CD14-positive monocyte (primary cell): ENCODE measurements around the gene PSG7. TPM values are rescaled to one million over a fixed set of nuclear protein-coding genes. Genes with fewer than 3 reads are reported as not detected.
A peak's percentile ranks its signal among the peaks of the same experiment; 100 is the strongest.
"Not testable (repeated sequence)": the region's sequence is repeated elsewhere in the genome, so short reads cannot be mapped to it uniquely, and the experiment has no call there.

ENCODE experiments used
- DNase-seq, 3 donors: peaks; one replicate each; pipeline ENCODE4 v3.0.0-alpha.2; 2011 to 2022
- H2AFZ ChIP-seq: 2 replicates; pipeline ENCODE4 v1.6.0; 2012; ENCODE audit warnings: mild to moderate bottlenecking, low read depth, low read length, inconsistent platforms; ENCODE audit not compliant: insufficient read depth, poor library complexity, severe bottlenecking
- H3K27ac ChIP-seq, 2 donors: 1 replicate in 1 of 2; 2 replicates in 1 of 2; pipeline ENCODE4 v1.5.1; 2012 to 2013; ENCODE audit warnings: low read length in 2 of 2, control low read depth in 1 of 2, inconsistent platforms in 1 of 2, low read depth in 1 of 2, mild to moderate bottlenecking in 1 of 2
- H3K27me3 ChIP-seq, 2 donors: one replicate each; pipeline versions ENCODE4 v1.6.0 to v1.6.1; 2011 to 2013; ENCODE audit warnings: low read length in 2 of 2; ENCODE audit not compliant: control insufficient read depth in 2 of 2, insufficient read depth in 2 of 2
- H3K36me3 ChIP-seq, 2 donors: replicated peaks in 1 of 2; 1 replicate in 1 of 2; 2 replicates in 1 of 2; pipeline versions ENCODE4 v1.5.1 to v1.6.1; 2012 to 2013; ENCODE audit warnings: low read length in 2 of 2, control low read depth in 1 of 2, inconsistent platforms in 1 of 2, mild to moderate bottlenecking in 1 of 2; ENCODE audit not compliant: insufficient read depth in 2 of 2, control insufficient read depth in 1 of 2
- H3K4me1 ChIP-seq, 2 donors: 1 replicate in 1 of 2; 2 replicates in 1 of 2; pipeline versions ENCODE4 v1.5.1 to v1.6.1; 2012 to 2013; ENCODE audit warnings: low read length in 2 of 2, control low read depth in 1 of 2, inconsistent platforms in 1 of 2, mild to moderate bottlenecking in 1 of 2, moderate library complexity in 1 of 2; ENCODE audit not compliant: insufficient read depth in 2 of 2, control insufficient read depth in 1 of 2
- H3K4me2 ChIP-seq: replicated peaks from 2 replicates; pipeline ENCODE3; 2012; ENCODE audit warnings: low read length, moderate library complexity, mild to moderate bottlenecking; ENCODE audit not compliant: poor library complexity, severe bottlenecking; ENCODE audit errors: extremely low read depth
- H3K4me3 ChIP-seq, 3 experiments: fragments of 200-600 bp in 1 of 3; sonication (generic) in 1 of 3; replicated peaks in 1 of 3; 1 replicate in 2 of 3; 2 replicates in 1 of 3; pipeline ENCODE4 v1.5.1; 2011 to 2013; ENCODE audit warnings: low read length in 3 of 3, mild to moderate bottlenecking in 3 of 3, control low read depth in 2 of 3, low read depth in 2 of 3, inconsistent platforms in 1 of 3, moderate library complexity in 1 of 3
- H3K79me2 ChIP-seq: 2 replicates; pipeline ENCODE4 v1.6.0; 2012; ENCODE audit warnings: mild to moderate bottlenecking, control low read depth, inconsistent platforms, low read length, moderate library complexity; ENCODE audit not compliant: insufficient read depth
- H3K9ac ChIP-seq: 2 replicates; pipeline ENCODE4 v1.6.0; 2017; ENCODE audit warnings: low read length, mild to moderate bottlenecking; ENCODE audit not compliant: insufficient read depth, poor library complexity, severe bottlenecking
- H3K9me3 ChIP-seq, 2 donors: replicated peaks in 1 of 2; 1 replicate in 1 of 2; 2 replicates in 1 of 2; pipeline versions ENCODE4 v1.5.1 to v1.6.1; 2012 to 2013; ENCODE audit warnings: low read length in 2 of 2, control low read depth in 1 of 2; ENCODE audit not compliant: control insufficient read depth in 1 of 2, insufficient read depth in 1 of 2
- H4K20me1 ChIP-seq: 2 replicates; pipeline ENCODE4 v1.6.0; 2012; ENCODE audit warnings: mild to moderate bottlenecking, low read length, control low read depth, moderate library complexity; ENCODE audit not compliant: insufficient read depth
- H3K27ac Mint-ChIP-seq, 7 donors: one replicate each; pipeline ENCODE4 v1.8.0; 2020; ENCODE audit warnings: mild to moderate bottlenecking in 7 of 7, mixed read lengths in 7 of 7, moderate library complexity in 6 of 7, inconsistent platforms in 2 of 7
- H3K27me3 Mint-ChIP-seq, 3 donors: one replicate each; pipeline ENCODE4 v1.8.0; 2021 to 2022; ENCODE audit warnings: low read depth in 3 of 3, mild to moderate bottlenecking in 3 of 3, mixed read lengths in 3 of 3, moderate library complexity in 3 of 3, inconsistent platforms in 1 of 3
- H3K36me3 Mint-ChIP-seq, 2 donors: one replicate each; pipeline ENCODE4 v1.8.0; 2020; ENCODE audit warnings: mixed read lengths in 2 of 2, inconsistent platforms in 1 of 2, mild to moderate bottlenecking in 1 of 2
- H3K4me1 Mint-ChIP-seq: one replicate; pipeline ENCODE4 v1.8.0; 2020; ENCODE audit warnings: mild to moderate bottlenecking, mixed read lengths
- H3K4me3 Mint-ChIP-seq, 2 donors: one replicate each; pipeline ENCODE4 v1.8.0; 2020; ENCODE audit warnings: mild to moderate bottlenecking in 2 of 2, mixed read lengths in 2 of 2, moderate library complexity in 1 of 2
- H3K9me3 Mint-ChIP-seq, 7 donors: one replicate each; pipeline ENCODE4 v1.8.0; 2020 to 2022; ENCODE audit warnings: mixed read lengths in 7 of 7, mild to moderate bottlenecking in 6 of 7, moderate library complexity in 6 of 7, inconsistent platforms in 2 of 7
- WGBS: methylation state at CpG from one replicate; pipeline ENCODE4 v1.1.5; 2013; ENCODE audit warnings: missing lambda C conversion rate; ENCODE audit not compliant: insufficient coverage; 5-methylcytosine and 5-hydroxymethylcytosine counted together
- intact Hi-C, 2 donors: fragments of 100-400 bp; cut with micrococcal nuclease; formaldehyde crosslinking; loops; one replicate each; pipeline versions ENCODE4 v1.15.0 to v1.15.1; 2023
- polyA plus RNA-seq, 3 donors: library from polyadenylated mRNA; depleted of rRNA in 1 of 3; unstranded in 2 of 3; stranded (reverse) in 1 of 3; fragments of 300-500 nt in 2 of 3; fragments of >200 nt in 1 of 3; fragmentation: Illumina TruSeq in 2 of 3; gene quantifications; 1 replicate in 2 of 3; 2 replicates in 1 of 3; pipeline ENCODE4 v1.2.3, GENCODE V29; 2012 to 2021
- TF ChIP-seq, protein P1 (sequence below): fragments of 200-600 bp; IDR thresholded peaks from one replicate; pipeline ENCODE4 v1.8.0; 2022; ENCODE audit warnings: antibody characterized with exemption, mild to moderate bottlenecking

PSG7 gene
- polyA plus RNA-seq, 3 donors, result not detected

DNA sequence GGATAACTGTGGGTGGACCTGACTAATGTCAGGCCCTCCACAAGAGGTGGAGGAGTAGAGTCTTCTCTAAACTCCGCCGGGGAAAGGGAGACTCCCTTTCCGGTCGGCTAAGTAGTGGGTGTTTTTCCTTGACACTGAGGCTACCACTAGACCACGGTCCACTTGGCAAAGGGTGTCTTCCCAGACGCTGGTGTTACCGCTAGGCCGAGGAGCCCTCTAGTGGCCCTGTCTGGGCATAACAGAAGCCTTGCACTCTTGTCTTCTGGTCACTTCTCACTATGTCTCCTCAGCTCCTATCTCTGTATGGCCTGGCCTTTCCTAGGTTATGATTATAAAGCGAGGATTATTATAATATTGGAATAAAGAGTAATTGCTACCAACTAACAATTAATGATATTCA lies 13.9 kb downstream of the PSG7 start:
- H2AFZ ChIP-seq, intact Hi-C loops, H3K4me2 ChIP-seq, H3K27me3 Mint-ChIP-seq, H3K4me1 ChIP-seq, H3K36me3 Mint-ChIP-seq, DNase-seq, H3K9ac ChIP-seq, H3K4me1 Mint-ChIP-seq, H3K27ac Mint-ChIP-seq, H3K9me3 ChIP-seq, H3K27ac ChIP-seq, H3K27me3 ChIP-seq, H3K4me3 Mint-ChIP-seq, H3K79me2 ChIP-seq, H3K9me3 Mint-ChIP-seq, H3K4me3 ChIP-seq, H4K20me1 ChIP-seq, H3K36me3 ChIP-seq: not testable (repeated sequence)
- TF ChIP-seq, protein P1, sequence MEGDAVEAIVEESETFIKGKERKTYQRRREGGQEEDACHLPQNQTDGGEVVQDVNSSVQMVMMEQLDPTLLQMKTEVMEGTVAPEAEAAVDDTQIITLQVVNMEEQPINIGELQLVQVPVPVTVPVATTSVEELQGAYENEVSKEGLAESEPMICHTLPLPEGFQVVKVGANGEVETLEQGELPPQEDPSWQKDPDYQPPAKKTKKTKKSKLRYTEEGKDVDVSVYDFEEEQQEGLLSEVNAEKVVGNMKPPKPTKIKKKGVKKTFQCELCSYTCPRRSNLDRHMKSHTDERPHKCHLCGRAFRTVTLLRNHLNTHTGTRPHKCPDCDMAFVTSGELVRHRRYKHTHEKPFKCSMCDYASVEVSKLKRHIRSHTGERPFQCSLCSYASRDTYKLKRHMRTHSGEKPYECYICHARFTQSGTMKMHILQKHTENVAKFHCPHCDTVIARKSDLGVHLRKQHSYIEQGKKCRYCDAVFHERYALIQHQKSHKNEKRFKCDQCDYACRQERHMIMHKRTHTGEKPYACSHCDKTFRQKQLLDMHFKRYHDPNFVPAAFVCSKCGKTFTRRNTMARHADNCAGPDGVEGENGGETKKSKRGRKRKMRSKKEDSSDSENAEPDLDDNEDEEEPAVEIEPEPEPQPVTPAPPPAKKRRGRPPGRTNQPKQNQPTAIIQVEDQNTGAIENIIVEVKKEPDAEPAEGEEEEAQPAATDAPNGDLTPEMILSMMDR, result peak; percentile 72
- WGBS, result no CpG with 5 or more reads among the region's 9 CpGs

DNA sequence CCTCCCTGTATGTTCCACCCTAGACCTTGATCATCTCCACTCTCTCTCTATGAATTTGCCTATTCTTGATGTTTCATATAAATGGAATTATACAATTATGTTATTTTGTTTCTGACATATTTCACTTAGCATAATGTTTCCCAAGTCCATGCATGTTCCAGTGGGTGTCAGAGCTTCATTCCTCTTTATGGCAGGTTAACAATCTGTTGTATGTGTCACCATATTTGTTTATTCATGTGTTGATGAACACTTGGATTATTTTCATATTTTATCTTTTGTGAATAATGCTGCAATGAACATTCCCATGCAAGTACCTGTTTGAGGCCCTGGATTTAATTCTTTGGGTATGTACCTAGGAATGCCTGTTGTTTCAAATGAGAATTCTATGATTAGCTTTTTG lies 16.0 kb downstream of the PSG7 start:
- DNase-seq, H3K36me3 Mint-ChIP-seq, H3K9me3 ChIP-seq, intact Hi-C loops, H3K4me1 Mint-ChIP-seq, H3K27me3 Mint-ChIP-seq, H3K9me3 Mint-ChIP-seq, H4K20me1 ChIP-seq, H3K4me3 ChIP-seq, H3K79me2 ChIP-seq, H3K27ac Mint-ChIP-seq, H3K27me3 ChIP-seq, H3K4me3 Mint-ChIP-seq, H3K4me2 ChIP-seq, H3K4me1 ChIP-seq, H3K27ac ChIP-seq, H3K9ac ChIP-seq, H2AFZ ChIP-seq, H3K36me3 ChIP-seq: not testable (repeated sequence)
